Tibial artery (tissue), 4 donors: ENCODE measurements around the gene ZNF219.

Source experiments
- DNase-seq, 2 donors: peaks; one replicate each; pipeline ENCODE4 v3.0.0-alpha.2; 2019
- H3K27ac ChIP-seq, 2 donors: fragments of 200-600 bp; sonication (generic) in 1 of 2; 1 replicate in 1 of 2; 2 replicates in 1 of 2; pipeline ENCODE4 v1.5.1; 2018 to 2019; ENCODE audit warnings: mild to moderate bottlenecking in 1 of 2
- H3K27me3 ChIP-seq, 2 donors: fragments of 200-600 bp; sonication (generic) in 1 of 2; one replicate each; pipeline versions ENCODE4 v1.5.1 to v1.6.0; 2016 to 2019
- H3K36me3 ChIP-seq, 3 donors: fragments of 200-600 bp; sonication (generic) in 2 of 3; one replicate each; pipeline ENCODE4 v1.5.1; 2016 to 2019; ENCODE audit warnings: mild to moderate bottlenecking in 2 of 3
- H3K4me1 ChIP-seq, 4 donors: fragments of 200-600 bp; sonication (generic) in 2 of 4; 1 replicate in 3 of 4; 2 replicates in 1 of 4; pipeline ENCODE4 v1.5.1; 2016 to 2019
- H3K4me3 ChIP-seq, 2 donors: fragments of 200-600 bp; sonication (generic) in 1 of 2; 1 replicate in 1 of 2; 2 replicates in 1 of 2; pipeline ENCODE4 v1.5.1; 2018 to 2019; ENCODE audit warnings: mild to moderate bottlenecking in 2 of 2
- H3K9me3 ChIP-seq, 3 donors: fragments of 200-600 bp; sonication (generic) in 1 of 3; one replicate each; pipeline ENCODE4 v1.5.1; 2016 to 2019
- CTCF ChIP-seq, 2 experiments: fragments of 200-600 bp in 1 of 2; fragments of 450-650 bp in 1 of 2; IDR thresholded peaks; one replicate each; pipeline ENCODE4 v1.5.1; 2017 to 2019; ENCODE audit warnings: antibody characterized with exemption in 2 of 2, mild to moderate bottlenecking in 1 of 2, moderate library complexity in 1 of 2
- intact Hi-C: fragments of 100-400 bp; cut with DNase I; formaldehyde crosslinking; loops from one replicate; pipeline ENCODE4 v1.15.0; 2023; ENCODE audit warnings: low total_unique reads

ZNF219 gene

DNA sequence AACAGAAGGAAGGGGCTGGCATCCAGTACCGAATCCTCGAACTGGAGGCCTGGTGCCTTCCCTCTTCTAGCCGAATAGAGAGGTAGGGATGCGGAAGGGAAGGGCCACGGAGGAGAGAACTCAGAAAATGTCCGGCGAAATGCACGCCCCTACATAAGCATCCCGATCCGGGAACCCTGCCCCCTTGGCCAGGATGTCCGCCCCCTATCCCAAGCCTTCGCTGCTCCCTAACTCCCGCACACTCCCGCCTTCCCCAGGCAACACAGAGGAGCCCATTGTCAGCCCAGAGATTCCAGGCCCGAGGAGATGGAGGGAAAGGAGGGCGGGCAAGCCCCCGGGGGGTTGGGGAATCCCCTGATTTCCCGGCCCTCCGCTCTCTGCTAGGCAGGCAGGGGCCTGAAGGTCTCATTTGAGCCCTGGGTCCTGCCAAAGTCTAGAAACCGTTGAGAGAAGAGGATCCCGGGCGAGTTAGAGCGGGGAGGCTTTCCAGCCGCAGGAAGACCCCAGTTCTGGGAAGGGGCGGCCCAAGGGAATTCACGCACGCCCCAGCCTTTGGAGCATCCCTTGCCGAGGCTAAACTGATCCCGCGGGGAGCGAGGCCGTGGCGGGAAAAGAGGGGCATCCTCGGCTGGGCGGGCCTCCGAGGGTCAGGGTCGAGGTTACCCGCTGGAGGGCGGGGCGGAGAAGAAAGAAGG lies 28.9 kb downstream of the ZNF219 start:
- Histone ChIP-seq H3K27ac (peak overlapping the region; percentile 86 to 92), H3K4me3 (peak overlapping the region; percentile 76 to 77), H3K36me3 (peaks cover 0 to 12% (median 6%) of the 10 kb centered on the region in 3 donors), H3K27me3 (no peaks in the 10 kb centered on the region), H3K4me1 (peaks cover 0 to 40% (median 28%) of the 10 kb centered on the region in 4 donors), H3K9me3 (no peaks in the 10 kb centered on the region)
- TF ChIP-seq CTCF (IDR thresholded peaks at IDR 0.05): no peak
- intact Hi-C loops: loop anchor here (1.0 to 2.0 kb wide), 2 partner anchors 21 to 35 kb away; no protein-coding TSS in a partner anchor
- peak in 1 of 2 donors; percentile 44 for DNase-seq

- Histone ChIP-seq H3K4me3 (peak overlapping the region; percentile 76 to 77), H3K9me3 (no peaks in the 10 kb centered on the region), H3K4me1 (peaks cover 0 to 40% (median 28%) of the 10 kb centered on the region in 4 donors), H3K27me3 (no peaks in the 10 kb centered on the region), H3K27ac (peak overlapping the region; percentile 86 to 92), H3K36me3 (peaks cover 0 to 4% (median 0%) of the 10 kb centered on the region in 3 donors)
- peak; percentile 70 to 78 for TF ChIP-seq CTCF (IDR thresholded peaks at IDR 0.05)
- DNase-seq: peak; percentile 70 to 77
- intact Hi-C loops: loop anchor here (2.0 kb wide), 1 partner anchor 22 kb away; no protein-coding TSS in a partner anchor
Observed at GRCh38 chr14:21068521-21069387, 29.7 kb downstream of the ZNF219 start.

GRCh38 chr14:21066882-21067502 lies 31.5 kb downstream of the ZNF219 start:
- H3K27ac ChIP-seq: no peak overlapping the region
- intact Hi-C loops: no loop called here
- no peaks in the 10 kb centered on the region for H3K36me3 ChIP-seq
- H3K9me3 ChIP-seq: no peaks in the 10 kb centered on the region
- no peak overlapping the region for H3K4me3 ChIP-seq
- no peak for TF ChIP-seq CTCF (IDR thresholded peaks at IDR 0.05)
- peaks cover 0 to 26% (median 22%) of the 10 kb centered on the region in 4 donors for H3K4me1 ChIP-seq
- DNase-seq: no peak
- no peaks in the 10 kb centered on the region for H3K27me3 ChIP-seq

GRCh38 chr14:21063479-21063878 lies 35.0 kb downstream of the ZNF219 start:
- intact Hi-C loops: no loop called here
- Histone ChIP-seq H3K27me3 (no peaks in the 10 kb centered on the region), H3K4me1 (peaks cover 0 to 3% (median 1%) of the 10 kb centered on the region in 4 donors), H3K9me3 (no peaks in the 10 kb centered on the region), H3K36me3 (no peaks in the 10 kb centered on the region), H3K27ac (no peak overlapping the region), H3K4me3 (no peak overlapping the region)
- DNase-seq: no peak
- no peak for TF ChIP-seq CTCF (IDR thresholded peaks at IDR 0.05)

DNA sequence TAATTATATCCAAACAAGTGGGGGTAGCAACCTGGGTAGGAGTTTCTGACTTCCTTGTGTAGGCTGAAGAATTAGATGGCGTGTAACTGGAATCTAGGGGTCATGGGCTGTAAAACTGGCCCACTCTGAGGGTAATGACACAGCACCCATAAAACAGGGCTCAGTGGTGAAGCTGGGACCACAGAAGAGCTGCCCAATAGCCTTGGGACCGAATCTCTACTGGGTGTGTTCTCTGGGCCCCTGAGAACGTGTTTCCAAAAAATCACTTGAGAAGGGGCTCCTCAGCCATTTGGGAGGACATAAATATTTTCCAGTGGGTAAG lies 37.1 kb downstream of the ZNF219 start:
- intact Hi-C loops: no loop called here
- Histone ChIP-seq H3K9me3 (no peaks in the 10 kb centered on the region), H3K4me3 (no peak overlapping the region), H3K27me3 (no peaks in the 10 kb centered on the region), H3K4me1 (no peaks in the 10 kb centered on the region), H3K27ac (no peak overlapping the region), H3K36me3 (no peaks in the 10 kb centered on the region)
- no peak for DNase-seq
- no peak for TF ChIP-seq CTCF (IDR thresholded peaks at IDR 0.05)
